ENCODE results near the gene MEI1. TPM values are rescaled to one million over a fixed set of nuclear protein-coding genes. Genes with fewer than 3 reads are reported as not detected.

Gene MEI1
- total RNA-seq, 1 experiment from 2014 or later: 0.35 TPM

DNA sequence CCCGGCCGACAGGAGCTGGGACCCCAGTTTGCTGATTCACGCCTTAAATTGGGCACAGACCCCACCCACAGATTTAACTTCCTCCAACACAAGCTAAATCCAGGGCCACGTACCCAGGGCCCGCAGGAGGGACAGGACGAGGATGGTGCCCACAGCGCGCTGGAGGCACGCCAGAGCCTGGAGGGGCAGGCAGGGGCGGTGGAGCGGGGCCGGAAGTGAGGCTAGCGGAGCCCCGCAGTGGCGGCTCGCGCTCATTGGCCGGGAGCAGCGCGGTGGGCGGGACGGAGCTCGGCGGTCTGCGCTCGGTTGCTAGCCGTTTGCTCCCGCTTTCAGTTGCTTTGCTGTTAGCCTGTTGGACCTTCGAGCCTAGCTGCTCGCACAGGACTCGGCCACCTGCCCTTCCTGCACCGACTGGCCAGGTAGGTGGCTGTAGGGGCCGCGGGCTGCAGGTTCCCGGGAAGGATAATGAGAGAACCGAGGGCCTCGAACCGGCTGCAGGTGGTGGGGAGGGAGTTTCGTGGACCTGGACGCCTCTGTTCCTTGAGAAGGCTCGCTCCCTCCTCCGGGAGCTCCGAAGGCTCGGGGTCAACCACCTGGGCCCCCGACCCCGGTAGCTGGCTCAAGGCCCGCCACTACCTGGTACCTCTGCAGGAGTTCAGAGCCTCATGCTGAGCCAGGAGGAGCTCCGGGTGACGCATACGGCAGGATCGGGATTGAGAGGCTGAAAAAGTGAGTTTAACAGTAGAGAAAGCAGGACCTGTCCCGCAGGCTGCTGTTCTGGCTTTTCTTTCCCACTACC lies 101.2 kb downstream of the MEI1 start, which contains the start of gene CCDC134 (continued):
- TF ChIP-seq, protein P1, sequence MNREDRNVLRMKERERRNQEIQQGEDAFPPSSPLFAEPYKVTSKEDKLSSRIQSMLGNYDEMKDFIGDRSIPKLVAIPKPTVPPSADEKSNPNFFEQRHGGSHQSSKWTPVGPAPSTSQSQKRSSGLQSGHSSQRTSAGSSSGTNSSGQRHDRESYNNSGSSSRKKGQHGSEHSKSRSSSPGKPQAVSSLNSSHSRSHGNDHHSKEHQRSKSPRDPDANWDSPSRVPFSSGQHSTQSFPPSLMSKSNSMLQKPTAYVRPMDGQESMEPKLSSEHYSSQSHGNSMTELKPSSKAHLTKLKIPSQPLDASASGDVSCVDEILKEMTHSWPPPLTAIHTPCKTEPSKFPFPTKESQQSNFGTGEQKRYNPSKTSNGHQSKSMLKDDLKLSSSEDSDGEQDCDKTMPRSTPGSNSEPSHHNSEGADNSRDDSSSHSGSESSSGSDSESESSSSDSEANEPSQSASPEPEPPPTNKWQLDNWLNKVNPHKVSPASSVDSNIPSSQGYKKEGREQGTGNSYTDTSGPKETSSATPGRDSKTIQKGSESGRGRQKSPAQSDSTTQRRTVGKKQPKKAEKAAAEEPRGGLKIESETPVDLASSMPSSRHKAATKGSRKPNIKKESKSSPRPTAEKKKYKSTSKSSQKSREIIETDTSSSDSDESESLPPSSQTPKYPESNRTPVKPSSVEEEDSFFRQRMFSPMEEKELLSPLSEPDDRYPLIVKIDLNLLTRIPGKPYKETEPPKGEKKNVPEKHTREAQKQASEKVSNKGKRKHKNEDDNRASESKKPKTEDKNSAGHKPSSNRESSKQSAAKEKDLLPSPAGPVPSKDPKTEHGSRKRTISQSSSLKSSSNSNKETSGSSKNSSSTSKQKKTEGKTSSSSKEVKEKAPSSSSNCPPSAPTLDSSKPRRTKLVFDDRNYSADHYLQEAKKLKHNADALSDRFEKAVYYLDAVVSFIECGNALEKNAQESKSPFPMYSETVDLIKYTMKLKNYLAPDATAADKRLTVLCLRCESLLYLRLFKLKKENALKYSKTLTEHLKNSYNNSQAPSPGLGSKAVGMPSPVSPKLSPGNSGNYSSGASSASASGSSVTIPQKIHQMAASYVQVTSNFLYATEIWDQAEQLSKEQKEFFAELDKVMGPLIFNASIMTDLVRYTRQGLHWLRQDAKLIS (CRISPR knock-in tag; IDR thresholded peaks at IDR 0.05; ENCODE audit: borderline replicate concordance): no peak
- TF ChIP-seq, protein P2, sequence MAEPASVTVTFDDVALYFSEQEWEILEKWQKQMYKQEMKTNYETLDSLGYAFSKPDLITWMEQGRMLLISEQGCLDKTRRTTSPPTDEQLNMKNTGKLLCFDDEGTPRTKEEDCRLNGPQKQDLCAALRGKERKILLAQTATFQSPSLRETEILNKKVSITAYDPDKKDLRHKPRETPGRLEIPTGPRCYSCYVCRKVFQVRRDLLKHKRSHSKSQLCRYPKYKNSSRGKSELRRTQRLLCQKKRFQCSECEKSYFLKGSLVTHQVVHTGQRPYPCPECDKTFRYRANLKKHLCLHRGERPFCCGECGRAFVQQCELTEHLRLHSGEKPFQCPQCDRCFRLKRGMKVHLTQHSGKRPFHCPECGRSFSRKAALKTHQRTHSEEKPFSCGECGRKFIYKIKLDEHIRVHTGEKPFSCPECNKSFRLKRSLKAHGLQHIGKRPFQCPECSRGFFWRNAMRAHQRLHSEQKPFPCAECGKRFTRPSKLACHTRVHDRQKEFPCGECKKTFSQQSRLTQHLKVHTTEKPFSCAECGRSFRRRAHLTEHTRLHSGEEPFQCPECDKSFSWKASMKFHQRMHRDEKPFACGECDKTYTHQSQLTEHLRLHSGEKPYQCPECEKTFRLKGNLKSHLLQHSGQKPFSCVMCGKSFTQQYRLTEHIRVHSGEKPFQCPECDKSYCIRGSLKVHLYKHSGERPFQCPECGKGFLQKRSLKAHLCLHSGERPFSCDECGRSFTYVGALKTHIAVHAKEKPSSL (CRISPR knock-in tag; conservative IDR thresholded peaks at IDR 0.05): no peak
- TF ChIP-seq OVOL2 (CRISPR knock-in tag; IDR thresholded peaks at IDR 0.05; ENCODE audit: borderline replicate concordance) (no peak), ZNF317 (CRISPR knock-in tag; IDR thresholded peaks at IDR 0.05; ENCODE audit: borderline replicate concordance, low read depth) (no peak), ESRRA (CRISPR knock-in tag; IDR thresholded peaks at IDR 0.05; ENCODE audit: borderline replicate concordance) (peak; percentile 86; the same call in 1 of the 2 replicates), NFYB (CRISPR knock-in tag; conservative IDR thresholded peaks at IDR 0.05; ENCODE audit: low read depth) (peak; percentile 85), ELF4 (CRISPR knock-in tag; IDR thresholded peaks at IDR 0.05; ENCODE audit: low read depth) (0 out of 2 replicates have a peak, but pooled peaks have one; percentile 35), CREB1 (CRISPR knock-in tag; IDR thresholded peaks at IDR 0.05) (0 out of 2 replicates have a peak, but pooled peaks have one; percentile 46), ZNF396 (CRISPR knock-in tag; IDR thresholded peaks at IDR 0.05; ENCODE audit: borderline replicate concordance) (no peak), ZNF232 (CRISPR knock-in tag; IDR thresholded peaks at IDR 0.05) (no peak; the same call in 1 of the 2 replicates), ZNF416 (CRISPR knock-in tag; IDR thresholded peaks at IDR 0.05) (no peak)
- TF ChIP-seq, protein P3, sequence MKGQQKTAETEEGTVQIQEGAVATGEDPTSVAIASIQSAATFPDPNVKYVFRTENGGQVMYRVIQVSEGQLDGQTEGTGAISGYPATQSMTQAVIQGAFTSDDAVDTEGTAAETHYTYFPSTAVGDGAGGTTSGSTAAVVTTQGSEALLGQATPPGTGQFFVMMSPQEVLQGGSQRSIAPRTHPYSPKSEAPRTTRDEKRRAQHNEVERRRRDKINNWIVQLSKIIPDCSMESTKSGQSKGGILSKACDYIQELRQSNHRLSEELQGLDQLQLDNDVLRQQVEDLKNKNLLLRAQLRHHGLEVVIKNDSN (CRISPR knock-in tag; IDR thresholded peaks at IDR 0.05): peak; percentile 64; the same call in 1 of the 2 replicates
- TF ChIP-seq, protein P4, sequence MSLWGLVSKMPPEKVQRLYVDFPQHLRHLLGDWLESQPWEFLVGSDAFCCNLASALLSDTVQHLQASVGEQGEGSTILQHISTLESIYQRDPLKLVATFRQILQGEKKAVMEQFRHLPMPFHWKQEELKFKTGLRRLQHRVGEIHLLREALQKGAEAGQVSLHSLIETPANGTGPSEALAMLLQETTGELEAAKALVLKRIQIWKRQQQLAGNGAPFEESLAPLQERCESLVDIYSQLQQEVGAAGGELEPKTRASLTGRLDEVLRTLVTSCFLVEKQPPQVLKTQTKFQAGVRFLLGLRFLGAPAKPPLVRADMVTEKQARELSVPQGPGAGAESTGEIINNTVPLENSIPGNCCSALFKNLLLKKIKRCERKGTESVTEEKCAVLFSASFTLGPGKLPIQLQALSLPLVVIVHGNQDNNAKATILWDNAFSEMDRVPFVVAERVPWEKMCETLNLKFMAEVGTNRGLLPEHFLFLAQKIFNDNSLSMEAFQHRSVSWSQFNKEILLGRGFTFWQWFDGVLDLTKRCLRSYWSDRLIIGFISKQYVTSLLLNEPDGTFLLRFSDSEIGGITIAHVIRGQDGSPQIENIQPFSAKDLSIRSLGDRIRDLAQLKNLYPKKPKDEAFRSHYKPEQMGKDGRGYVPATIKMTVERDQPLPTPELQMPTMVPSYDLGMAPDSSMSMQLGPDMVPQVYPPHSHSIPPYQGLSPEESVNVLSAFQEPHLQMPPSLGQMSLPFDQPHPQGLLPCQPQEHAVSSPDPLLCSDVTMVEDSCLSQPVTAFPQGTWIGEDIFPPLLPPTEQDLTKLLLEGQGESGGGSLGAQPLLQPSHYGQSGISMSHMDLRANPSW (CRISPR knock-in tag; conservative IDR thresholded peaks at IDR 0.05; ENCODE audit: low read depth): no peak
- TF ChIP-seq, protein P5, sequence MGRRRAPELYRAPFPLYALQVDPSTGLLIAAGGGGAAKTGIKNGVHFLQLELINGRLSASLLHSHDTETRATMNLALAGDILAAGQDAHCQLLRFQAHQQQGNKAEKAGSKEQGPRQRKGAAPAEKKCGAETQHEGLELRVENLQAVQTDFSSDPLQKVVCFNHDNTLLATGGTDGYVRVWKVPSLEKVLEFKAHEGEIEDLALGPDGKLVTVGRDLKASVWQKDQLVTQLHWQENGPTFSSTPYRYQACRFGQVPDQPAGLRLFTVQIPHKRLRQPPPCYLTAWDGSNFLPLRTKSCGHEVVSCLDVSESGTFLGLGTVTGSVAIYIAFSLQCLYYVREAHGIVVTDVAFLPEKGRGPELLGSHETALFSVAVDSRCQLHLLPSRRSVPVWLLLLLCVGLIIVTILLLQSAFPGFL (CRISPR knock-in tag; IDR thresholded peaks at IDR 0.05; ENCODE audit: borderline replicate concordance): no peak
- TF ChIP-seq, protein P6, sequence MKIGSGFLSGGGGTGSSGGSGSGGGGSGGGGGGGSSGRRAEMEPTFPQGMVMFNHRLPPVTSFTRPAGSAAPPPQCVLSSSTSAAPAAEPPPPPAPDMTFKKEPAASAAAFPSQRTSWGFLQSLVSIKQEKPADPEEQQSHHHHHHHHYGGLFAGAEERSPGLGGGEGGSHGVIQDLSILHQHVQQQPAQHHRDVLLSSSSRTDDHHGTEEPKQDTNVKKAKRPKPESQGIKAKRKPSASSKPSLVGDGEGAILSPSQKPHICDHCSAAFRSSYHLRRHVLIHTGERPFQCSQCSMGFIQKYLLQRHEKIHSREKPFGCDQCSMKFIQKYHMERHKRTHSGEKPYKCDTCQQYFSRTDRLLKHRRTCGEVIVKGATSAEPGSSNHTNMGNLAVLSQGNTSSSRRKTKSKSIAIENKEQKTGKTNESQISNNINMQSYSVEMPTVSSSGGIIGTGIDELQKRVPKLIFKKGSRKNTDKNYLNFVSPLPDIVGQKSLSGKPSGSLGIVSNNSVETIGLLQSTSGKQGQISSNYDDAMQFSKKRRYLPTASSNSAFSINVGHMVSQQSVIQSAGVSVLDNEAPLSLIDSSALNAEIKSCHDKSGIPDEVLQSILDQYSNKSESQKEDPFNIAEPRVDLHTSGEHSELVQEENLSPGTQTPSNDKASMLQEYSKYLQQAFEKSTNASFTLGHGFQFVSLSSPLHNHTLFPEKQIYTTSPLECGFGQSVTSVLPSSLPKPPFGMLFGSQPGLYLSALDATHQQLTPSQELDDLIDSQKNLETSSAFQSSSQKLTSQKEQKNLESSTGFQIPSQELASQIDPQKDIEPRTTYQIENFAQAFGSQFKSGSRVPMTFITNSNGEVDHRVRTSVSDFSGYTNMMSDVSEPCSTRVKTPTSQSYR (CRISPR knock-in tag; IDR thresholded peaks at IDR 0.05): no peak
- TF ChIP-seq, protein P7, sequence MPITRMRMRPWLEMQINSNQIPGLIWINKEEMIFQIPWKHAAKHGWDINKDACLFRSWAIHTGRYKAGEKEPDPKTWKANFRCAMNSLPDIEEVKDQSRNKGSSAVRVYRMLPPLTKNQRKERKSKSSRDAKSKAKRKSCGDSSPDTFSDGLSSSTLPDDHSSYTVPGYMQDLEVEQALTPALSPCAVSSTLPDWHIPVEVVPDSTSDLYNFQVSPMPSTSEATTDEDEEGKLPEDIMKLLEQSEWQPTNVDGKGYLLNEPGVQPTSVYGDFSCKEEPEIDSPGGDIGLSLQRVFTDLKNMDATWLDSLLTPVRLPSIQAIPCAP (CRISPR knock-in tag; IDR thresholded peaks at IDR 0.05): no peak
- TF ChIP-seq, protein P8, sequence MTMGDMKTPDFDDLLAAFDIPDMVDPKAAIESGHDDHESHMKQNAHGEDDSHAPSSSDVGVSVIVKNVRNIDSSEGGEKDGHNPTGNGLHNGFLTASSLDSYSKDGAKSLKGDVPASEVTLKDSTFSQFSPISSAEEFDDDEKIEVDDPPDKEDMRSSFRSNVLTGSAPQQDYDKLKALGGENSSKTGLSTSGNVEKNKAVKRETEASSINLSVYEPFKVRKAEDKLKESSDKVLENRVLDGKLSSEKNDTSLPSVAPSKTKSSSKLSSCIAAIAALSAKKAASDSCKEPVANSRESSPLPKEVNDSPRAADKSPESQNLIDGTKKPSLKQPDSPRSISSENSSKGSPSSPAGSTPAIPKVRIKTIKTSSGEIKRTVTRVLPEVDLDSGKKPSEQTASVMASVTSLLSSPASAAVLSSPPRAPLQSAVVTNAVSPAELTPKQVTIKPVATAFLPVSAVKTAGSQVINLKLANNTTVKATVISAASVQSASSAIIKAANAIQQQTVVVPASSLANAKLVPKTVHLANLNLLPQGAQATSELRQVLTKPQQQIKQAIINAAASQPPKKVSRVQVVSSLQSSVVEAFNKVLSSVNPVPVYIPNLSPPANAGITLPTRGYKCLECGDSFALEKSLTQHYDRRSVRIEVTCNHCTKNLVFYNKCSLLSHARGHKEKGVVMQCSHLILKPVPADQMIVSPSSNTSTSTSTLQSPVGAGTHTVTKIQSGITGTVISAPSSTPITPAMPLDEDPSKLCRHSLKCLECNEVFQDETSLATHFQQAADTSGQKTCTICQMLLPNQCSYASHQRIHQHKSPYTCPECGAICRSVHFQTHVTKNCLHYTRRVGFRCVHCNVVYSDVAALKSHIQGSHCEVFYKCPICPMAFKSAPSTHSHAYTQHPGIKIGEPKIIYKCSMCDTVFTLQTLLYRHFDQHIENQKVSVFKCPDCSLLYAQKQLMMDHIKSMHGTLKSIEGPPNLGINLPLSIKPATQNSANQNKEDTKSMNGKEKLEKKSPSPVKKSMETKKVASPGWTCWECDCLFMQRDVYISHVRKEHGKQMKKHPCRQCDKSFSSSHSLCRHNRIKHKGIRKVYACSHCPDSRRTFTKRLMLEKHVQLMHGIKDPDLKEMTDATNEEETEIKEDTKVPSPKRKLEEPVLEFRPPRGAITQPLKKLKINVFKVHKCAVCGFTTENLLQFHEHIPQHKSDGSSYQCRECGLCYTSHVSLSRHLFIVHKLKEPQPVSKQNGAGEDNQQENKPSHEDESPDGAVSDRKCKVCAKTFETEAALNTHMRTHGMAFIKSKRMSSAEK (CRISPR knock-in tag; IDR thresholded peaks at IDR 0.05; ENCODE audit: borderline replicate concordance): no peak

Measured in WTC11 (cell line).